Stomach (tissue), 4 donors: ENCODE measurements around the gene BCL11B.

Experiments used
- CTCF ChIP-seq, 7 experiments: fragments of 450-650 bp in 4 of 7; fragments of 200-600 bp in 3 of 7; sonication (generic) in 3 of 7; IDR thresholded peaks; one replicate each; pipeline ENCODE4 v1.5.1; 2016 to 2019; ENCODE audit warnings: antibody characterized with exemption in 7 of 7, control low read depth in 2 of 7, mild to moderate bottlenecking in 1 of 7
- POLR2A ChIP-seq, 4 donors: fragments of 450-650 bp; IDR thresholded peaks; one replicate each; pipeline ENCODE4 v1.6.1; 2016; ENCODE audit warnings: antibody characterized with exemption in 4 of 4, control low read depth in 2 of 4, mild to moderate bottlenecking in 1 of 4, moderate library complexity in 1 of 4

GRCh38 chr14:99137913-99138571, 134.0 kb downstream of the BCL11B start:
- TF ChIP-seq CTCF (IDR thresholded peaks at IDR 0.05) = no peak
- TF ChIP-seq POLR2A (IDR thresholded peaks at IDR 0.05) = no peak
